ENCODE data around the gene PILRA.
"Not testable (repeated sequence)": the region's sequence is repeated elsewhere in the genome, so short reads cannot be mapped to it uniquely, and the experiment has no call there.

Gene PILRA

DNA sequence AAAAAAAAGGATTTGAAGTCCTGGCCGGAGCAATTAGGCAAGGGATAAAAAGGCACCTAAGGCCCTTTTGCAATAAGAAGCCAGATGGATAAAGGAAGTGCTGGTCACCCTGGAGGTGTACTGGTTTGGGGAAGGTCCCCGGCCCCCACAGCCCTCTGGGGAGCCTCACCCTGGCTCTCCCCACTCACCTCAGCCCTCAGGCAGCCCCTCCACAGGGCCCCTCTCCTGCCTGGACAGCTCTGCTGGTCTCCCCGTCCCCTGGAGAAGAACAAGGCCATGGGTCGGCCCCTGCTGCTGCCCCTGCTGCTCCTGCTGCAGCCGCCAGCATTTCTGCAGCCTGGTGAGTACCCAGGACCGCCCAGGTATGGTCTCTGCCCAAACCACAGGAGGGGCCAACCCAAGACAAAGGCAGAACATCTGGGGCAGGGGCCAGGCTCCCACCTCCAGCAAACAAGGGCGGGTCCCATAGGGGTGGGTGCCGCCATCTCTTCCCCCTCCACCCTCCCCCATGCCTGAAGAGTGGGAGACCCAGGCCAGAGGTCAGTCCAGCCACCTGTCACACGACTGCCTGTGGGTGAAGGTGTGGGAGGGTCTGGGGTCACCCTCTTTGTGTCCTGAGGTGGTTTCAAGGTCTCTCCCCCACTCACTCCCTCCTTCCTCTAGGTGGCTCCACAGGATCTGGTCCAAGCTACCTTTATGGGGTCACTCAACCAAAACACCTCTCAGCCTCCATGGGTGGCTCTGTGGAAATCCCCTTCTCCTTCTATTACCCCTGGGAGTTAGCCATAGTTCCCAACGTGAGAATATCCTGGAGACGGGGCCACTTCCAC, 15.0 kb upstream of the PILRA start, which contains the start of gene PILRB:
PILRB (plus strand) TSS at position 91 of the 830 bp plus-strand sequence; CDS start at position 277, 186 bp downstream.
- no peak for DNase-seq (ENCODE audit: low read depth)

DNA sequence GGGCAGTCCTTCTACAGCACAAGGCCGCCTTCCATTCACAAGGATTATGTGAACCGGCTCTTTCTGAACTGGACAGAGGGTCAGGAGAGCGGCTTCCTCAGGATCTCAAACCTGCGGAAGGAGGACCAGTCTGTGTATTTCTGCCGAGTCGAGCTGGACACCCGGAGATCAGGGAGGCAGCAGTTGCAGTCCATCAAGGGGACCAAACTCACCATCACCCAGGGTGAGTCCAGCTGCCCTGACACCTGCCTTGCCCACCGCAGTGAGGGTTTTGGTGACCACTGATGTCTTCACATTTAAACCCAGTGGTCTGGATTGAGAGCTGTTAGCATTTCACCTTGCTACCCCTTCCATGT, 14.5 kb upstream of the PILRA start:
- no peak for DNase-seq (ENCODE audit: low read depth)

DNA sequence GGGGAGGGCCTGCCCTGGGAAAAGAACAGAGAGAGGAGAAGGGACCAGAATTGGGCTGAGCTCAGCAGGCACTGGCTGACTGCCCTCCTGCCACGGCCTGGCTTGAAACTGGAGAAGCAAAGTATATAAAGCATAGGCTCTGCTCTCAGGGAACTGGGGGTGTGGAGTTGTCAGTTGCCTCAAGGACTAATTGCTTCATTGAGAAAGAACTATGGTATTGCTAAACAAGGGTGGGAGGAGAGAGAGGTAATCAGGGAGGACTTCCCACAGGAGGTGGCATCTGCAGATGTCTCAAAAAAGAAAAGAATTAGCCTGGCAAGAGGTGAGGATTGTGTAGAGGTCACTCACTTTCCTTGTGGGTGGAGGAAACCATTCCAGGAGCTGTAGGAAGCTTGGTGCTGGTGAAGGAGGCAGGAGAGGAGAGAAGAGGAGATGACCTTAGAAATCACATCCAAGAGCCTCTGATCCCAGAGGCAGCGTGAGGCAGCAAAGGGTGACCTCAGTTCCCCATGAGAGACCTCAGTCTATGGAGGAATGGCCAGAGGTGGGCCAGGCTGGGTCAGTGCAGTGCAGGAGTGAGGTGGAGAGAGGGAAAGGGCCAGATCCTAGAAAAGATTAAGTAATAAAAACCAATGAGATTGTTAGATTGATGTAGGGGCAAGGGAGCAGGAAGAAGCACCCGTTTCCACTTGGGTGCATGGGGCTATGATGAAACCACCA, 13.0 kb upstream of the PILRA start:
- DNase-seq (ENCODE audit: low read depth), result no peak

DNA sequence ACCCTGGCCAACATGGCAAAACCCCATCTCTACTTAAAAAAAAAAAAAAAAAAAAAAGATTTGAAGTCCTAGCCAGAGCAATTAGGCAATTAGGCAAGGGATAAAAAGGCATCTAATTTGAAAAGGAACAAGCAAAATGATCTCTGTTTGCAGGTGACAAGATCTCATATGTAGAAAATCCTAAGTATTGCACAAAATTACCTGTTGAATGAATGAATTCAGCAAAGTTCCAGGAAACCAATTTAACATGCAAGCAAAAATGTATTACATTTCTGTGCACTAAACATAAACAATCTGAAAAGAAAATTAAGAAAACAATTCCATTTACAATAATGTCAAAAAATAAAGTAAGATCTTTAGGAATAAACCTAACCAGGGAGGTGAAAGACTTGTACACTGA, 10.2 kb upstream of the PILRA start:
- DNase-seq (ENCODE audit: low read depth), result no peak

DNA sequence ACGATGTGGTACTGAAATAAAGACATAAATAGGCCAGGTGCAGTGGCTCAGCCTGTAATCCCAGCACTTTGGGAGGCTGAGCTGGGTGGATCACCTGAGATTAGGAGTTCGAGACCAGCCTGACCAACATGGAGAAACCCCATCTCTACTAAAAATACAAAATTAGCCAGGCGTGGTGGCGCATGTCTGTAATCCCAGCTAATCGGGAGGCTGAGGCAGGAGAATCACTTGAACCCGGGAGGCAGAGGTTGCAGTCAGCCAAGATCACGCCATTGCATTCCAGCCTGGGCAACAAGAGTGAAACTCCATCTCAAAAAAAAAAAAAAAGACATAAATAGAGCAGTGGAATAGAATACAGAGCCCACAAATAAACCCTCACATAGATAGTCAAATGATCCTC, 9.5 kb upstream of the PILRA start:
- DNase-seq (ENCODE audit: low read depth), result not testable (repeated sequence)

DNA sequence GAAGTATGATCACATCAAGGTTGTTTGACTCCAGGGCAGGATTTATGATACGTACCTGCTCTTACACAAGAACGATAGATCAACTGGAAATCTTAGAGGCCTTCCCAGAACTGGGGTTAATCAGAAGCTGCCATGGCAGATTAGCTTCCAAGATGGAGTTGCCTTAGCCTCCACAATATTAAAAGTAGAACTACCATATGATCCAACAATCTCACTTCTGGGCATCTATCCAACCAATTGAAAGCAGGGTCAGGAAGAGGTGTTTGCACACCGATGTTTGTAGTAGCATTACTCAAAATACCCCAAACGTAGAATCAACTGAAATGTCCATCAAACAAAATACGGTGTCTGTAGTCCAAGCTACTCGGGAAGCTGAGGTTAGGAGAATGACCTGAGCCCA, 8.8 kb upstream of the PILRA start:
- no peak for DNase-seq (ENCODE audit: low read depth)

DNA sequence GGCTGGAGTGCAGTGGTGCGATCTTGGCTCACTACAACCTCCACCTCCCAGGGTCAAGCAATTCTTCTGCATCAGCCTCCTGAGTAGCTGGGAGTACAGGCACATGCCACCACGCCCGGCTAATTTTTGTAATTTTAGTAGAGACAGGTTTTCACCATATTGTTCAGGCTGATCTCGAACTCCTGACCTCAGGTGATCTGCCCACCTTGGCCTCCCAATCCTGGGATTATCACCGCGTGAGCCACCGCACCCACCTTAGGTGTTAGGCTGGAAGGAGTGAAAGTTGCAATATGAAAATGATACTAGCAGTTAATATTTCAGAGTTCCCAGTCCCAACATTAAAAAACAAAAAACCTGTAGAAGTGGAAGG, 7.3 kb upstream of the PILRA start:
- DNase-seq (ENCODE audit: low read depth), result not testable (repeated sequence)

DNA sequence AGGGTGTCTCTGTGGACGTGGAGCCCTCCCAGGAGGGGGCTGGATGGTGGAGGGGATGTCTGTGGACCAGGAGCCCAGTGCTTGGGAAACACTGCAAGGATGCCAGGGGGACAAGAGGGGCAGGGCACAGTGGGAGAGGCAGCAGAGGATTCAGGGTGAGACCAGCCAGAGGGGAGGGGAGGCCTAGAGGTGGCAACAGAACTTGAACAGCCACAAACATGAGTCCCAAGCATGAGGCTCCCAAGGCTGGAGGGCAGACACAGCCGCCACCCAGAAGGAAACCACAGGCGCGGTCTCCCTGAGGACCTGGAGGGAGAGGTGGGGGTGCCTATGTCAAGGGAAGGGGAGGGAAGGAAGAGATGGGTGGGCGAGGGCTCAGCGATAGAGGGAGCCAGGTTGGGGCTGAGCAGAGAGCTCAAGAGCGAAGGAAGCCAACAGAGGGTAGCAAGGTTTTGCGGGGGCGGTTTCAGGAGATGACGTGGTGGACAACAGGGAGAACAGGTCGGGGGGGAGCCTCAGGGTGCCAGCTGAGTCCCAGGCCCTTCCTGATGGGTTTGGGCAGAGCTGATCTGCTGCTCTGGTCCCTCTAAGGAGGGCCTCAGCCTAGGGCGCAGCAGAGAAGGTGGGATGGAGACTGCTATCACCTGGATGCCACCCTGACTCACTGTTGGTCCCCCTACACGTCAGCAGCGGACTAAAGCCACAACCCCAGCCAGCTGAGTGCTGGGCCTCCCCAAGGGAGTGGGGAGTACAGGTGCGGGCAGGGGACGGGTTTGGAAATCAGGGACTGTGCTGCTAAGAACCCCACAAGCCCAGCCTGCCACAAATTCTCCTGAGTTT, 6.7 kb upstream of the PILRA start:
- DNase-seq (ENCODE audit: low read depth), result no peak

DNA sequence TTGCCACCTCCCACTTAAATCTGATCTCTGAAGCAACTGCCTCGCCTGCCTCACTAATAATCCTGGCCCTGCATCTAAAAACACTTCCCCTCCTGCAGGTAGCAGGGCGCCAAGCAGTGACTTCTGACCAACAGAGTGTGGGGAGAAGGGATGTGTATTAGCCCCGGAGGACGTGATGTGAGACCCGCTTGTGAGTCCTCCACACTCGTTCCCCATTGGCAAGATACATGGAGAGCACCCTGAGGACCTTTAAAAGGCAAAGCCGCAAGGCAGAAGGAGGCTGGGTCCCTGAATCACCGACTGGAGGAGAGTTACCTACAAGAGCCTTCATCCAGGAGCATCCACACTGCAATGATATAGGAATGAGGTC, 6.1 kb upstream of the PILRA start:
- DNase-seq (ENCODE audit: low read depth), result no peak

DNA sequence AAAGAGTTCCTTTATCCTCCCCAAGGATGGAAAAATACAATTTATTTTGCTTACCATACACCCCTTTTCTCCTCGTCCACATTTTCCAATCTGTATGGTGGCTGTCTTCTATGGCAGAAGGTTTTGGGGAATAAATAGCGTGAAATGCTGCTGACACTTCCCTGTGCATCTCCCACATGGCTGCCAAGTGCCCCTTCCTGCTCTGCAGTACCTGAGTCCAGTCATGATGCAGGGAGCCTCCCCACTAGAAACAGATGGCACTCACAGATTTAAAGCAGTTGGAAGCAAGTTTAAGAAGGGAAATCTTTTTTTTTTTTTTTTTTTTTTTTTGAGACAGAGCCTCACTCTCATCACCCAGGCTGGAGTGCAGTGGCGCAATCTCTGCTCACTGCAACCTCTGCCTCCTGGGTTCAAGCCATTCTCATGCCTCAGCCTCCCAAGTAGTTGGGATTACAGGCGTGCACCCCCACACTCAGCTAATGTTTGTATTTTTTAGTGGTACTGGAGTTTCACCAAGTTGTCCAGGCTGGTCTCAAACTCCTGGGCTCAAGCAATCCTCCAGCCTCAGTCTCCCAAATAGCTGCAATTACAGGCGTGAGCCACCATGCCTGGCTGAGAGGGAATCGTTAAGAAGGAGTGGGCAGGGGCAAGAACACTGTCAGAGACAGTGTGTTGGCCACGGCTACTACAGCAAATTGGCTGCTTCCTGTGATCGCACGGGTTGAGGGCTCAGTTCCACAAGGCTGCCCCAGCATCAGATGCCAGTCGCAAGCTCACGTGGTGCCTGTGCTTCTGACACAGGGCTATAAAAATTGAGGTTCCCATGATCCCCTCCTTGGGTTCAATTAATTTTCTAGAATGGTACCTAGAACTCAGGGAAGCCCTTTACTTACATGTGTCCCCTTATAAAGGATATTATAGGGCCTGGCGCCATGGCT, 5.3 kb upstream of the PILRA start:
- no peak for DNase-seq (ENCODE audit: low read depth)

DNA sequence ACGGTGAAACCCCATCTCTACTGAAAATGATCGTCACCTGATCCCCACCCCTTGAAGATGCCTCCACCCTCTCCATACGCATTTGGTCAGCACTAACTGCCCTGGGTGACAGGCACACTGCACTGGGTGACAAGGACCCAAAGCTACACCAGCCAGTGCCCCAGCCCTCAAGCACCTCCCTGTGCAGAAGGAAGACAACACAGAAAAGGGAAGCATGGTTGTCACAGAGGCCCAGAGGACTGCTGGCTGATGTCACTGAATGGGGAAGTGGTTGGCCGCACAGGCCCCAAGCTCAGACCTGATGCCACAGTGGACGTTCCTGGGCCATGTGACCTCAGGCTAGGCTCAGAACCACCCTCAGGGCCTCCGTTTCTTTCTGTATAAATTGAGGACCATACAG, 4.2 kb upstream of the PILRA start:
- no peak for DNase-seq (ENCODE audit: low read depth)

DNA sequence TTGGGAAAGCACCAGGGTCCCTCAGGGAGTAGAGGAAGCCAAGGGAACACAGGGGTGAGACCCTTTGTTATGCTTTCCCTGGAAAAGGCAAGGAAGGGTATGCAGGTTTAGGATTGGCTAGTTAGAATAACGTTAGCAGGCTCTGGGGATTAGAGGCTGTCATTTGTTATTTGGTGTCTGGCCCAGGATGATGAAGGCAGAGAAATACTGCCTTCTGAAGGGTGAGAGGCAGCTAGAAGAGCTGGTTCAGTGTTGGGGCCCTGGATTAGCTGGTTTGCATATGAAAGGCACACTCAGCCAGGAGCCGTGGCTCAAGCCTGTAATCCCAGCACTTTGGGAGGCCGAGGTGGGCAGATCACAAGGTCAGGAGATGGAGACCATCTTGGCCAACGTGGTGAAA, 3.0 kb upstream of the PILRA start:
- DNase-seq (ENCODE audit: low read depth), result no peak

DNA sequence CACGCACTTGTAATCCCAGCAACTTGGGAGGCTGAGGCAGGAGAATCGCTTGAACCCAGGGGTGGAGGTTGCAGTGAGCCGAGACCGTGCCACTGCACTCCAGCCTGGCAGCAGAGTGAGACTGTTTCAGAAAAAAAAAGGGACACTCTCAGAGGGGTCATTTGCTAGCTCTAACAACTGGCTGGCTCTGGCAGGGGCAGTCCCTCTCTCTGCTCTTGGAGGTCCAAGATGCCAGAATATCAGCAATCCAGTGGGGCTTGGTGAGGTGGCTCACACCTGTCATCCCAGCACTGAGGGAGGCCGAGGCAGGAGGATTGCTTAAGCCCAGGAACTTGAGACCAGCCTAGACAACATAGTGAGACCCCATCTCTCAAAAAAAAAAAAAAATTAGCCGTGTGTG, 2.5 kb upstream of the PILRA start:
- DNase-seq (ENCODE audit: low read depth), result no peak

DNA sequence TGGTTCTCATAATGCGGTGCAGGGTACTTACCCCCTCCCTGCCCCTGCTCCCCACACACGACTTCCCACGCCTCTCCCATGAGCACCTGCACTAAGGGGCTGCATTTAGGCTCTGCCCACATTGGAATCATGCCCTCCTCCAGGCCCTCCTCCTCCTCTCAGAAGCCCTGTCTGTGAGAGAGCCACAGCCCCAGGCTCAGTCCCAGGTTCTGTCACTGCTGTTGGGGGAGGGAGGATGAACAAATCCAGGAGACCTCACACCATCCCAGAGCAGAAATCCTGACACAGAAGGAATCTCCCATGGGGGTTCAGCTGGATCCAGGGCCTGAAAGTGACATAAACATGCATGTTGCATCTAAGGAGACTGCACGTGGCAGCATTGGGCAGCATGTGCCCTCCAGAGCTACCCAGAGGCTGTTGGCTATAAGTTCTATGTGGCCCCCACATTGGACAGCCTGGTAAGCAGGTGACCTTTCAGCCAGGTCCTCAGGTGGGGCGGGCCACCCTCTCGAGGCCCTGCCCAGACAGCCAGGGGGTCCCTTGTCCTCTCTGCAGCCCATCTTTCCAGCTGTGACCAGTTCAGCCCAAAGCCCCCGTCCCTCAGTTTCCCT, 1.6 kb upstream of the PILRA start:
- no peak for DNase-seq (ENCODE audit: low read depth)

DNA sequence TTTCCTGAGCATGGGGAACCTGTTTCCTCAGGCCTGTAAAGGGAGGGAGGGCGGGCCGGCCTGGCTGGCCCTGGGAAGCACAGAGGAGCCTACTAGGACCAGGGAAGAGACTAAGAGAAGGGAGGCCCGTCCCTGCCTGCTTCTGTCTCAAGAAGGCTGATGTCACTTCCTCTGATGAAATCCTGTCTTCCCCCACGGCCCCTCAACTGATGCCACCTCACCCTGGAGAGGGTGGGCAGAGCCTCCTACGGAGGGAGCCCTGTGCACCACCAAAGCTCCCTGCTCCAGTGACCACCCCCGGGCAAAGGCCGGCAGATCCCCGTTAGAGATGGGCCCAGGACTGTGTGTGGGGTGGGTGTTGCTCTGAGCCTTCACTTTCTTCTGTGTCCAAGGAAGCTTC, 1.0 kb upstream of the PILRA start:
- DNase-seq (ENCODE audit: low read depth), result peak; percentile 68

DNA sequence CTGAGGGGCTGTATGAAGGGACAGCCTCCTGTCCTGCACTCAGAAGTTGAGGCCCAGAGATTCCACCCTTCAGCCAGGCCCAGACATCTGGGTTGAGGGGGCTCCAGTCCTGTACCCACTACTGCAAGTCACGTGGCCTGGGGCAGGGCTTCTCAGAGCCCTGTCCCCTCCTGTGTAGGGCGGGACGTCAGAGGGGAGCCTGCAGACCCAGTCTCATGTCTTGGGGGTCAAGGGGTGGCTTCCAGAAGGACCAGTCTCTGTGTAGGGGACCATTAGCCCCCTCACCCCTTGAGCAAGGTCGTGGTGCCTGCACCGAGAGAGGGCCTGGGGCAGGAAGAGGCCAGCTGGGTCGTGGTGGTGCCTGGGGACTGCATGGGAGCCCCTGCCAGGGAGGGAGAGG, 593 bp upstream of the PILRA start:
- DNase-seq (ENCODE audit: low read depth), result no peak

DNA sequence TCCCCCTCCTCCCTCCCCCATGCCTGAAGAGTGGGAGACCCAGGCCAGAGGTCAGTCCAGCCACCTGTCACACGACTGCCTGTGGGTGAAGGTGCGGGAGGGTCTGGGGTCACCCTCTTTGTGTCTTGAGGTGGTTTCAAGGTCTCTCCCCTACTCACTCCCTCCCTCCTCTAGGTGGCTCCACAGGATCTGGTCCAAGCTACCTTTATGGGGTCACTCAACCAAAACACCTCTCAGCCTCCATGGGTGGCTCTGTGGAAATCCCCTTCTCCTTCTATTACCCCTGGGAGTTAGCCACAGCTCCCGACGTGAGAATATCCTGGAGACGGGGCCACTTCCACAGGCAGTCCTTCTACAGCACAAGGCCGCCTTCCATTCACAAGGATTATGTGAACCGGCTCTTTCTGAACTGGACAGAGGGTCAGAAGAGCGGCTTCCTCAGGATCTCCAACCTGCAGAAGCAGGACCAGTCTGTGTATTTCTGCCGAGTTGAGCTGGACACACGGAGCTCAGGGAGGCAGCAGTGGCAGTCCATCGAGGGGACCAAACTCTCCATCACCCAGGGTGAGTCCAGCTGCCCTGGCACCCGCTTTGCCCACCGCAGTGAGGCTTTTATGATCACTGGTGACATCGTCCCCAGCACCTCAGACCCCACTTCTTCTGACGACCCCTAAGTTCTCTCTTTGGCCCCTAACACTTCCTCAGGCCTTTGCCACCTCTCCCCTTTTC, 747 bp downstream of the PILRA start:
- not testable (repeated sequence) for DNase-seq (ENCODE audit: low read depth)

DNA sequence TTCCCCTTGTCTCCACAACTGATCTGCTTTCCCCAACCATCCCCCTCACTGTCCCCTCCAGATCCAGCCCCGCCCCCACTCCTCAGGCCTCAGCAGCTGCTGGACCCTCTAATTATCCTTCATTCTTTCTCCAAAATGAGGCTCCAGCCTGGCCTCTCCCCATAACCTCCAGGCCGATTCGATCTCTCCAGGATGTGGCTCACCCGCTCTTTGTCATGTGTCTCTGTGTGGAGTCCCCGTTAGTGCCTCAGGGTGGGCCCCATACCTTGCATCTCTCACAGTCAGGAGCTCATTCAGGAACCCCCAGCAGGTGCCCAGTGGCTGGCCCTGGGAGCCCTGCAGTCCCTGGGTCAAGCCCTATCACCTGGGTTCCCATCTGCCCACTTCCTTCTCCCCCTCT, 1.3 kb downstream of the PILRA start:
- no peak for DNase-seq (ENCODE audit: low read depth)

DNA sequence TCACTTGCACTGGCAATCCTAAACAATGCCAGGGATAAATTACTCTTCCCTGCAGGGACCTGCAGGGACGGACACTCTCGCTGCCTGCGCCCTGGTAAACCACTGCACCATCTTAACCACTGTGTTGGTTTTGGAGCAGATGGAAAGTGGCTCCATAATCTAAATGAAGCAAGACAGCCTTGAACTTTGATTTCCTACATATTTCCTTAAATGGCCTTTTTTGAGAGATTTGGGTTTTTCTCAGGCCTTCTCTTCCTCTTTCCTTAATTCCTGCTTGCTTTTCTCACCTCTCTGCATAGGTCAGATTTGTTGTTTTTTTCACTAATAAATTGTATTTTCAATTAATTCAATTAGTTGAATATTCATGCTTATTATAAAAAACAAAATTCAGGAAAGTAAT, 2.8 kb downstream of the PILRA start:
- no peak for DNase-seq (ENCODE audit: low read depth)

DNA sequence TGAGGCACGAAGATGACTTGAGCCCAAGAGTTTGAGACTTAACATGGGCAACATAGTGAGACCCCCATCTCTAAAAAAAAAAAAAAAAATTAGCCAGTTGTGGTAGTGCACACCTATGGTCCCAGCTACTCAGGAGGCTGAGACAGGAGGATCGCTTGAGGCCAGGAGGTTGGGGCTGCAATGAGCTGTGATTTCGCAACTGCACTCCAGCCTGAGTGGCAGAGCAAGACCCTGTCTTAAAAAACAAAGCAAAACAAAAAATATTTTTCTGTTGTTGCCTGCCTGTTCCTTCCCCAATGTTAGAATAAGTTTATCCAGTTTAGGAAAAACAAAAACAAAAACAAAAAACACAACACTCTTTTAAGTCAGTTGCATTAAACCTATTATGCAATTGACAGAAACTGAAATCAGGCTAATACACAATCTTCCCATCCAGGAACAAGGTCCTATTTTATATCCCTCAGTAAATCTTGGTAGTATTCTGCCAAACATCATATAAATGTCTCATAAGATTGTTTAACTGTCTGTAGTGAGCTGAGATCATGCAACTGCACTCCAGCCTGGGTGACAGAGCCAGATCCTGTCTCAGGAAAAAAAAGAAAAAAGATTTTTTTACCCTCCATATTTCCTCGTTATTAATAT, 4.9 kb downstream of the PILRA start:
- DNase-seq (ENCODE audit: low read depth), result no peak
